CD14-positive monocyte (primary cell): ENCODE data around the gene AXL. TPM values are rescaled to one million over a fixed set of nuclear protein-coding genes. Genes with fewer than 3 reads are reported as not detected.

Experiments used
- DNase-seq, 3 donors: peaks; one replicate each; pipeline ENCODE4 v3.0.0-alpha.2; 2011 to 2022
- H2AFZ ChIP-seq: 2 replicates; pipeline ENCODE4 v1.6.0; 2012; ENCODE audit warnings: mild to moderate bottlenecking, low read depth, low read length, inconsistent platforms; ENCODE audit not compliant: insufficient read depth, poor library complexity, severe bottlenecking
- H3K27ac ChIP-seq, 2 donors: 1 replicate in 1 of 2; 2 replicates in 1 of 2; pipeline ENCODE4 v1.5.1; 2012 to 2013; ENCODE audit warnings: low read length in 2 of 2, control low read depth in 1 of 2, inconsistent platforms in 1 of 2, low read depth in 1 of 2, mild to moderate bottlenecking in 1 of 2
- H3K27me3 ChIP-seq, 2 donors: one replicate each; pipeline versions ENCODE4 v1.6.0 to v1.6.1; 2011 to 2013; ENCODE audit warnings: low read length in 2 of 2; ENCODE audit not compliant: control insufficient read depth in 2 of 2, insufficient read depth in 2 of 2
- H3K36me3 ChIP-seq, 2 donors: replicated peaks in 1 of 2; 1 replicate in 1 of 2; 2 replicates in 1 of 2; pipeline versions ENCODE4 v1.5.1 to v1.6.1; 2012 to 2013; ENCODE audit warnings: low read length in 2 of 2, control low read depth in 1 of 2, inconsistent platforms in 1 of 2, mild to moderate bottlenecking in 1 of 2; ENCODE audit not compliant: insufficient read depth in 2 of 2, control insufficient read depth in 1 of 2
- H3K4me1 ChIP-seq, 2 donors: 1 replicate in 1 of 2; 2 replicates in 1 of 2; pipeline versions ENCODE4 v1.5.1 to v1.6.1; 2012 to 2013; ENCODE audit warnings: low read length in 2 of 2, control low read depth in 1 of 2, inconsistent platforms in 1 of 2, mild to moderate bottlenecking in 1 of 2, moderate library complexity in 1 of 2; ENCODE audit not compliant: insufficient read depth in 2 of 2, control insufficient read depth in 1 of 2
- H3K4me2 ChIP-seq: replicated peaks from 2 replicates; pipeline ENCODE3; 2012; ENCODE audit warnings: low read length, moderate library complexity, mild to moderate bottlenecking; ENCODE audit not compliant: poor library complexity, severe bottlenecking; ENCODE audit errors: extremely low read depth
- H3K4me3 ChIP-seq, 3 experiments: fragments of 200-600 bp in 1 of 3; sonication (generic) in 1 of 3; replicated peaks in 1 of 3; 1 replicate in 2 of 3; 2 replicates in 1 of 3; pipeline ENCODE4 v1.5.1; 2011 to 2013; ENCODE audit warnings: low read length in 3 of 3, mild to moderate bottlenecking in 3 of 3, control low read depth in 2 of 3, low read depth in 2 of 3, inconsistent platforms in 1 of 3, moderate library complexity in 1 of 3
- H3K79me2 ChIP-seq: 2 replicates; pipeline ENCODE4 v1.6.0; 2012; ENCODE audit warnings: mild to moderate bottlenecking, control low read depth, inconsistent platforms, low read length, moderate library complexity; ENCODE audit not compliant: insufficient read depth
- H3K9ac ChIP-seq: 2 replicates; pipeline ENCODE4 v1.6.0; 2017; ENCODE audit warnings: low read length, mild to moderate bottlenecking; ENCODE audit not compliant: insufficient read depth, poor library complexity, severe bottlenecking
- H3K9me3 ChIP-seq, 2 donors: replicated peaks in 1 of 2; 1 replicate in 1 of 2; 2 replicates in 1 of 2; pipeline versions ENCODE4 v1.5.1 to v1.6.1; 2012 to 2013; ENCODE audit warnings: low read length in 2 of 2, control low read depth in 1 of 2; ENCODE audit not compliant: control insufficient read depth in 1 of 2, insufficient read depth in 1 of 2
- H4K20me1 ChIP-seq: 2 replicates; pipeline ENCODE4 v1.6.0; 2012; ENCODE audit warnings: mild to moderate bottlenecking, low read length, control low read depth, moderate library complexity; ENCODE audit not compliant: insufficient read depth
- H3K27ac Mint-ChIP-seq, 7 donors: one replicate each; pipeline ENCODE4 v1.8.0; 2020; ENCODE audit warnings: mild to moderate bottlenecking in 7 of 7, mixed read lengths in 7 of 7, moderate library complexity in 6 of 7, inconsistent platforms in 2 of 7
- H3K27me3 Mint-ChIP-seq, 3 donors: one replicate each; pipeline ENCODE4 v1.8.0; 2021 to 2022; ENCODE audit warnings: low read depth in 3 of 3, mild to moderate bottlenecking in 3 of 3, mixed read lengths in 3 of 3, moderate library complexity in 3 of 3, inconsistent platforms in 1 of 3
- H3K36me3 Mint-ChIP-seq, 2 donors: one replicate each; pipeline ENCODE4 v1.8.0; 2020; ENCODE audit warnings: mixed read lengths in 2 of 2, inconsistent platforms in 1 of 2, mild to moderate bottlenecking in 1 of 2
- H3K4me1 Mint-ChIP-seq: one replicate; pipeline ENCODE4 v1.8.0; 2020; ENCODE audit warnings: mild to moderate bottlenecking, mixed read lengths
- H3K4me3 Mint-ChIP-seq, 2 donors: one replicate each; pipeline ENCODE4 v1.8.0; 2020; ENCODE audit warnings: mild to moderate bottlenecking in 2 of 2, mixed read lengths in 2 of 2, moderate library complexity in 1 of 2
- H3K9me3 Mint-ChIP-seq, 7 donors: one replicate each; pipeline ENCODE4 v1.8.0; 2020 to 2022; ENCODE audit warnings: mixed read lengths in 7 of 7, mild to moderate bottlenecking in 6 of 7, moderate library complexity in 6 of 7, inconsistent platforms in 2 of 7
- CTCF ChIP-seq: fragments of 200-600 bp; IDR thresholded peaks from one replicate; pipeline ENCODE4 v1.8.0; 2022; ENCODE audit warnings: antibody characterized with exemption, mild to moderate bottlenecking
- WGBS: methylation state at CpG from one replicate; pipeline ENCODE4 v1.1.5; 2013; ENCODE audit warnings: missing lambda C conversion rate; ENCODE audit not compliant: insufficient coverage; 5-methylcytosine and 5-hydroxymethylcytosine counted together
- intact Hi-C, 2 donors: fragments of 100-400 bp; cut with micrococcal nuclease; formaldehyde crosslinking; loops; one replicate each; pipeline versions ENCODE4 v1.15.0 to v1.15.1; 2023
- polyA plus RNA-seq, 3 donors: library from polyadenylated mRNA; depleted of rRNA in 1 of 3; unstranded in 2 of 3; stranded (reverse) in 1 of 3; fragments of 300-500 nt in 2 of 3; fragments of >200 nt in 1 of 3; fragmentation: Illumina TruSeq in 2 of 3; gene quantifications; 1 replicate in 2 of 3; 2 replicates in 1 of 3; pipeline ENCODE4 v1.2.3, GENCODE V29; 2012 to 2021

The AXL gene
- polyA plus RNA-seq, 3 donors, result 0.05 to 0.07 TPM; not detected in 1

GRCh38 chr19:41217741-41218140, 1.3 kb upstream of the AXL start:
- H3K4me1 Mint-ChIP-seq, result peaks cover 23% of the 10 kb centered on the region
- WGBS, result 95% methylated on average over 6 of the region's 7 CpGs
- intact Hi-C loops, result no loop called here

GRCh38 chr19:41218249-41218614, 791 bp upstream of the AXL start:
- H3K4me3 Mint-ChIP-seq, result peak overlapping the region in 1 of 2 donors; percentile 75

More at GRCh38 chr19:41217741-41218140, 1.3 kb upstream of the AXL start:
- H3K27me3 Mint-ChIP-seq, result peaks cover 24 to 48% (median 29%) of the 10 kb centered on the region in 3 donors
- H2AFZ ChIP-seq, result no peak overlapping the region
- H3K4me3 Mint-ChIP-seq, result peak overlapping the region in 1 of 2 donors; percentile 9
- no peaks in the 10 kb centered on the region for H3K36me3 ChIP-seq
- no peak for TF ChIP-seq CTCF
- H3K4me3 ChIP-seq, result no peak overlapping the region
- no peak overlapping the region for H3K27ac ChIP-seq
- H3K9me3 Mint-ChIP-seq, result peaks cover 0 to 3% (median 0%) of the 10 kb centered on the region in 7 donors
- H3K27me3 ChIP-seq, result peaks cover 0 to 31% of the 10 kb centered on the region in 2 donors
- H3K4me2 ChIP-seq, result no peak overlapping the region
- H3K9ac ChIP-seq, result no peak overlapping the region
- H4K20me1 ChIP-seq, result no peaks in the 10 kb centered on the region
- H3K4me1 ChIP-seq, result peaks cover 15 to 19% of the 10 kb centered on the region in 2 donors
- peak overlapping the region in 1 of 7 donors; percentile 44 for H3K27ac Mint-ChIP-seq
- DNase-seq, result no peak
- H3K9me3 ChIP-seq, result no peaks in the 10 kb centered on the region
- H3K36me3 Mint-ChIP-seq, result peaks cover 0 to 3% of the 10 kb centered on the region in 2 donors
- H3K79me2 ChIP-seq, result no peaks in the 10 kb centered on the region

More at GRCh38 chr19:41218249-41218614, 791 bp upstream of the AXL start:
- TF ChIP-seq CTCF, result no peak
- Mint-ChIP-seq H3K27ac (peak overlapping the region in 1 of 7 donors; percentile 10), H3K27me3 (peaks cover 24 to 52% (median 29%) of the 10 kb centered on the region in 3 donors), H3K36me3 (peaks cover 0 to 3% of the 10 kb centered on the region in 2 donors), H3K4me1 (peaks cover 25% of the 10 kb centered on the region), H3K9me3 (peaks cover 0 to 3% (median 0%) of the 10 kb centered on the region in 7 donors)
- peak overlapping the region; percentile 65 for H3K4me2 ChIP-seq
- no peak for DNase-seq
- peaks cover 0 to 31% of the 10 kb centered on the region in 2 donors for H3K27me3 ChIP-seq
- WGBS, result 73% methylated on average over 5 of the region's 7 CpGs
- intact Hi-C loops, result no loop called here
- no peaks in the 10 kb centered on the region for H3K36me3 ChIP-seq
- no peak overlapping the region for H3K27ac ChIP-seq
- H3K9ac ChIP-seq, result peak overlapping the region; percentile 58
- no peak overlapping the region for H3K4me3 ChIP-seq
- peak overlapping the region; percentile 72 for H2AFZ ChIP-seq
- H3K4me1 ChIP-seq, result peaks cover 15 to 19% of the 10 kb centered on the region in 2 donors
- no peaks in the 10 kb centered on the region for H3K79me2 ChIP-seq
- no peaks in the 10 kb centered on the region for H4K20me1 ChIP-seq
- no peaks in the 10 kb centered on the region for H3K9me3 ChIP-seq
